SK-N-MC (cell line): ENCODE measurements around the gene MAML2.

Source experiments
- EZH2 ChIP-seq: fragments of 200-600 bp; sonication (generic); IDR thresholded peaks from one replicate; pipeline ENCODE4 v1.6.1; 2017; ENCODE audit warnings: antibody characterized with exemption
- POLR2AphosphoS5 ChIP-seq: IDR thresholded peaks from 2 replicates; pipeline ENCODE4 v1.6.1; 2012; ENCODE audit warnings: mild to moderate bottlenecking, low read depth, low read length, borderline replicate concordance

- TF ChIP-seq EZH2, result no peak
- no peak for TF ChIP-seq POLR2AphosphoS5
These were observed 351.4 kb downstream of the MAML2 start for GRCh38 chr11:95991545-95991944.
